ENCODE measurements around the gene CCL20. TPM values are rescaled to one million over a fixed set of nuclear protein-coding genes. Genes with fewer than 3 reads are reported as not detected.

CCL20 gene
- total and polyA plus RNA-seq, 12 donors: 0.20 TPM; not detected in 11

DNA sequence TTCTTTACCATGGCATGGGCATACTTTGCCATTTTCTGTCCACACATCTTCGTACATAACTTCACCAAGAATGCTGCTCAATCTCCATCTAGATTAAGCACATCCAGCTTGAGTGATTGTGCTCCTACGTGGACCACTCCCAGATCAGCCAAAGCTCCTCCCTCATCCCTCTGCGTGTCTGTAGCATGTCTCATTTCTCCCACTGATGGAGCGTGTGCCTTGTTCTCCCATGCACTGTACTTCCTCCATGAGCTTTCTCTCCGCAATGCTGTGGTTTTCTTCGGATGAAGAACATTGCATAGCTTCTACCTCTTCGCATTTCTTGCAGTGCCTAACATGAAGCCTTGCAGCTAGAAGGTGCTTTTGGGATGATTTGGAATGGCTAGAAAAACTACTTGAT is 13.5 kb downstream of the CCL20 start:
- ATAC-seq (no peak), DNase-seq (no peak)
- 82 to 84% methylated on average over 7 of the region's 7 CpGs for WGBS, 2 donors
- no peak overlapping the region for H3K4me3 ChIP-seq
- H3K27ac ChIP-seq: no peak overlapping the region
- H3K36me3 ChIP-seq: no peaks in the 10 kb centered on the region
- peaks cover 0 to 4% (median 0%) of the 10 kb centered on the region in 7 donors for H3K27me3 ChIP-seq
- no peaks in the 10 kb centered on the region for H3K9me3 ChIP-seq
- intact Hi-C loops (cut with DNase I): no loop called here
- no peaks in the 10 kb centered on the region for H3K4me1 ChIP-seq
- TF ChIP-seq, protein P1, sequence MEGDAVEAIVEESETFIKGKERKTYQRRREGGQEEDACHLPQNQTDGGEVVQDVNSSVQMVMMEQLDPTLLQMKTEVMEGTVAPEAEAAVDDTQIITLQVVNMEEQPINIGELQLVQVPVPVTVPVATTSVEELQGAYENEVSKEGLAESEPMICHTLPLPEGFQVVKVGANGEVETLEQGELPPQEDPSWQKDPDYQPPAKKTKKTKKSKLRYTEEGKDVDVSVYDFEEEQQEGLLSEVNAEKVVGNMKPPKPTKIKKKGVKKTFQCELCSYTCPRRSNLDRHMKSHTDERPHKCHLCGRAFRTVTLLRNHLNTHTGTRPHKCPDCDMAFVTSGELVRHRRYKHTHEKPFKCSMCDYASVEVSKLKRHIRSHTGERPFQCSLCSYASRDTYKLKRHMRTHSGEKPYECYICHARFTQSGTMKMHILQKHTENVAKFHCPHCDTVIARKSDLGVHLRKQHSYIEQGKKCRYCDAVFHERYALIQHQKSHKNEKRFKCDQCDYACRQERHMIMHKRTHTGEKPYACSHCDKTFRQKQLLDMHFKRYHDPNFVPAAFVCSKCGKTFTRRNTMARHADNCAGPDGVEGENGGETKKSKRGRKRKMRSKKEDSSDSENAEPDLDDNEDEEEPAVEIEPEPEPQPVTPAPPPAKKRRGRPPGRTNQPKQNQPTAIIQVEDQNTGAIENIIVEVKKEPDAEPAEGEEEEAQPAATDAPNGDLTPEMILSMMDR (IDR thresholded peaks at IDR 0.05): no peak

DNA sequence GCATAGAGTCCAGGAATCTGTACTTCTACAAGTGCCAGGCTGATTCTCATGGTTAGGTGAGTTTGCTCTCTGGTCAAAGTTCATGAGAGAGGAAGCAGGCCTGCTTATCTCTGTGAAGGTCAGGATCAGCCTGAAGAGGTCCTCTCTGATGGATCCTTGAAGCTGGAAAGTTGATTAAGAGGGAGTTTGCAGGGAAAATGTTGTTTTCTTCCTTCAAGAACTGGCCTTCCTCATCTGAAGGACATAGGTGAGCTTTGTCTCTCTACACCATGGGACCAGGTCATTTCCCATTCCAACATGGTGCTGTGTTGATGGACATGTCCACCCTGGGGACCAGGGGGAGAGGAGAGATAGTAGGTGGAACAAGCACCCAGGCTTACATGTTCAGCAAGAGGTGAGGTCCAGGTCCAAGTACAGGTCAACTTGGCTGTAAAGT is 14.9 kb downstream of the CCL20 start:
- DNase-seq (no peak), ATAC-seq (no peak)
- peaks cover 0 to 4% (median 0%) of the 10 kb centered on the region in 7 donors for H3K27me3 ChIP-seq
- H3K4me1 ChIP-seq: no peaks in the 10 kb centered on the region
- no peaks in the 10 kb centered on the region for H3K9me3 ChIP-seq
- TF ChIP-seq, protein P1 (IDR thresholded peaks at IDR 0.05): no peak
- H3K4me3 ChIP-seq: no peak overlapping the region
- H3K27ac ChIP-seq: no peak overlapping the region
- no peaks in the 10 kb centered on the region for H3K36me3 ChIP-seq
- intact Hi-C loops (cut with DNase I): no loop called here

DNA sequence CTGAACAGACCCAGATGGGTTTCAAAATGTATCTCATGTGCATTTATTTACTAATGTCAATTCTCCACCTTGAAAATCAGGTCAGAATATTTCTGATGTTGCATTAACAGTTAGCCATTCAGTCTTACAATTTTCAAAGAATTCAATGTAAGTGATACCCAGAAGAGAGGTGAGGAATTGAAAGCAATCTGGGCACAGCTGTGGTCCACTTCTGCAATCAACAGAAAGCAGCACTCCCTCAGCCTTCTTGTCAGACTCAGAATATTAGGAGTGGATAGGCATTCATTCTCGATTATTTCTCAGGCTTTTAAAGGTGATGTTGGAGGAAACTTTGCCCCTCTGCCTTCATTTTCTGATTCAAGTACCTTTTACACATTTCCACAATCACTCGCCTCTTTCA is 15.7 kb downstream of the CCL20 start:
- no peaks in the 10 kb centered on the region for H3K36me3 ChIP-seq
- DNase-seq (no peak), ATAC-seq (no peak)
- TF ChIP-seq, protein P1 (IDR thresholded peaks at IDR 0.05): no peak
- H3K4me1 ChIP-seq: no peaks in the 10 kb centered on the region
- H3K9me3 ChIP-seq: no peaks in the 10 kb centered on the region
- intact Hi-C loops (cut with DNase I): no loop called here
- no peak overlapping the region for H3K4me3 ChIP-seq
- H3K27ac ChIP-seq: no peak overlapping the region
- 75 to 81% methylated on average over 2 of the region's 2 CpGs for WGBS, 2 donors
- peaks cover 0 to 4% (median 0%) of the 10 kb centered on the region in 7 donors for H3K27me3 ChIP-seq

DNA sequence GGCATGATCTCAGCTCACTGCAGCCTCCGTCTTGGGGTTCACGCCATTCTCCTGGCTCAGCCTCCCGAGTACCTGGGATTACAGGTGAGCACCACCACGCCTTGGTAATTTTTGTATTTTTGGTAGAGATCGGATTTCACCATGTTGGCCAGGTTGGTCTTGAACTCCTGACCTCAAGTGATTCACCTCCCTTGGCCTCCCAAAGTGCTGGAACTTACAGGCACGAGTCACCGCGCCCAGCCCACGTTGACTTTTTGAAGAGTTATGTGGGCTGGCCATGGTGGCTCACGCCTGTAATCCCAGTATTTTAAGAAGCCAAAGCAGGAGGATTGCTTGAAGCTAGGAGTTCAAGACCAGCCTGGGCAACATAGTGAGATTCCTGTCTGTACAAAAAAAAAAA is 20.8 kb downstream of the CCL20 start:
- TF ChIP-seq, protein P1 (IDR thresholded peaks at IDR 0.05): no peak
- H3K4me1 ChIP-seq: no peaks in the 10 kb centered on the region
- H3K4me3 ChIP-seq: no peak overlapping the region
- DNase-seq (no peak), ATAC-seq (no peak)
- H3K27ac ChIP-seq: no peak overlapping the region
- 90 to 93% methylated on average over 10 of the region's 10 CpGs for WGBS, 2 donors
- peaks cover 0 to 6% (median 0%) of the 10 kb centered on the region in 11 donors for H3K9me3 ChIP-seq
- intact Hi-C loops (cut with DNase I): no loop called here
- H3K27me3 ChIP-seq: no peaks in the 10 kb centered on the region
- H3K36me3 ChIP-seq: no peaks in the 10 kb centered on the region

All from heart right ventricle (tissue), 16 donors.